GM12872 (cell line): ENCODE results near the gene KIT.

ENCODE experiments used
- TF ChIP-seq, protein P1 (sequence below): IDR thresholded peaks from 3 replicates; pipeline ENCODE4 v1.5.1; 2011; ENCODE audit warnings: low read depth, mild to moderate bottlenecking, low read length, moderate library complexity; ENCODE audit not compliant: insufficient read depth

KIT gene

GRCh38 chr4:54708339-54709279 lies 50.9 kb downstream of the KIT start:
- TF ChIP-seq, protein P1, sequence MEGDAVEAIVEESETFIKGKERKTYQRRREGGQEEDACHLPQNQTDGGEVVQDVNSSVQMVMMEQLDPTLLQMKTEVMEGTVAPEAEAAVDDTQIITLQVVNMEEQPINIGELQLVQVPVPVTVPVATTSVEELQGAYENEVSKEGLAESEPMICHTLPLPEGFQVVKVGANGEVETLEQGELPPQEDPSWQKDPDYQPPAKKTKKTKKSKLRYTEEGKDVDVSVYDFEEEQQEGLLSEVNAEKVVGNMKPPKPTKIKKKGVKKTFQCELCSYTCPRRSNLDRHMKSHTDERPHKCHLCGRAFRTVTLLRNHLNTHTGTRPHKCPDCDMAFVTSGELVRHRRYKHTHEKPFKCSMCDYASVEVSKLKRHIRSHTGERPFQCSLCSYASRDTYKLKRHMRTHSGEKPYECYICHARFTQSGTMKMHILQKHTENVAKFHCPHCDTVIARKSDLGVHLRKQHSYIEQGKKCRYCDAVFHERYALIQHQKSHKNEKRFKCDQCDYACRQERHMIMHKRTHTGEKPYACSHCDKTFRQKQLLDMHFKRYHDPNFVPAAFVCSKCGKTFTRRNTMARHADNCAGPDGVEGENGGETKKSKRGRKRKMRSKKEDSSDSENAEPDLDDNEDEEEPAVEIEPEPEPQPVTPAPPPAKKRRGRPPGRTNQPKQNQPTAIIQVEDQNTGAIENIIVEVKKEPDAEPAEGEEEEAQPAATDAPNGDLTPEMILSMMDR, result no peak

- TF ChIP-seq, protein P1, result no peak
Observed at GRCh38 chr4:54709400-54709799, 51.6 kb downstream of the KIT start.

GRCh38 chr4:54712206-54712605 lies 54.4 kb downstream of the KIT start:
- TF ChIP-seq, protein P1, result no peak

DNA sequence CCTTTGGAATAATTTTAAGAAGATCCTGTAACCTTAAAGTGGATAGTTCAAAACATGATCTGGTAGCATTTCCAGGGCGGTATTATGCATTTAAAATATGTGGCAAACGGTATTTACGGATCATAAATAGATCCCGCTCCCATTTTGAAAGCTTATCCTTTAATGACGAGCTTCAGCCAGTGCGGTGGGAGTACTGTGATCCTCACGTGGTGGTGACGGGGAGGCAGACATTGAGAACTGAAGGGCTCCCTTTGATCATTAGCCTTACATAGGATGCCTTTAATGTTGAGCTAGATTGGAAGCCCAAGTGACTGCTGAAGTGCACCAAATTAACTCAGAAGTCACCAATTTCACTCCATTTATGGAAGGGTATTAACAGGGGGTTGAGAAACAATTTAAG lies 56.9 kb downstream of the KIT start:
- TF ChIP-seq, protein P1, result no peak

DNA sequence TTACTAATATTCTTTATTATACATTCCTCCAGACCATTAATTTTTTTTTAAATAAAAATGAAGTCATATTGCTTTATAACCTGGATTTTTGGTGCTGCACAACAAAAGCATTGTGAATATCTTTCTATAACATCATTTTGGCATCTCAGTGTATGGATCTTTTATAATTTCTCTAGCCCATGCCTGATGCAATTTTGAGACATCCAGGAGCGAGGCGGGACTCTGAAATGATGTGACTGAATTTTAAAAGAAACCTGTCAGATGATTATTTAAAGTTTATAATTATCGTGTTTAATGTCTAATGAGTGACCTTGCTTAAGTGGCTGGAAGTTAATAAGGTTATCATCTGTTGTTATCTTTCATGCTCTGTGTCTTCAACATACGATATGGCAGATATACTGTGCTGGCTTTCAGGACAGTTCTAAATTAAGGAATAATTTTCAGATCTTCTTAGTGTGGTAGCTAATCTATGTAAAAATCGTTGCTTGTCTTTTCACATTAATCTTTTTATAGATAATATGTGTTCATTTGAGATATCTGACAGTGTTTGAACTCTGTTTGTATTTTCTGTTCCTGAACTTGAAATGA lies 58.8 kb downstream of the KIT start:
- TF ChIP-seq, protein P1, result no peak

DNA sequence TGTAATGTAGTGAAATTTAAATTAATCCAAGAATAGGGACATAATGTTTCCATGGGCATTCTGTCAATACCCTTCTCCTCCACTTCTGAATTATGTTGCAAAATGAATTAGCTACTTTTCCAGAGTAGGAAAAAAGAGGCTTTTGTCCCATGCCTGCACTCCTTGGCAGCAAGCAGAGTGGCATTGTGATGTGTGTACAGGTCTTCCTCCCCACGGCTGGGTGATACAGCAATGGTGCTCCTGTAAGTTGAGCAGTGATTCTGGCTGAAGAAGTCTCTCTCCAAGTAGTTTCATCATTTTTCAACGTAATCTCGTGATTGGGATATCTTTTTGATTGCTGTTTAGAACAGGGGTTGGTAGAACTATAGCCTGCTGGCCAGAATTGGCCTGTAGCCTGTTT lies 59.9 kb downstream of the KIT start:
- TF ChIP-seq, protein P1, result no peak

GRCh38 chr4:54719378-54719777 lies 61.6 kb downstream of the KIT start:
- TF ChIP-seq, protein P1, result no peak
